GM21390 (cell line): ENCODE data around the gene FAM228A.
"Not testable (repeated sequence)": the region's sequence is repeated elsewhere in the genome, so short reads cannot be mapped to it uniquely, and the experiment has no call there.

Experiments
- ATAC-seq: cut with Tn5 transposase; IDR thresholded peaks from one replicate; pipeline ENCODE4 v1.9.1; 2021; ENCODE audit not compliant: unreplicated experiment

The FAM228A gene

GRCh38 chr2:24174851-24175277, at the start of gene FAM228A:
TSS of gene FAM228A (plus strand) at chr2:24175053. CDS start at chr2:24175481, 428 bp downstream.
- no peak for ATAC-seq

GRCh38 chr2:24125956-24126355, 48.9 kb upstream of the FAM228A start:
- ATAC-seq = no peak

GRCh38 chr2:24132543-24132942, 42.3 kb upstream of the FAM228A start:
- no peak for ATAC-seq

GRCh38 chr2:24140305-24140704, 34.5 kb upstream of the FAM228A start:
- not testable (repeated sequence) for ATAC-seq

- no peak for ATAC-seq
These were observed 27.5 kb upstream of the FAM228A start for GRCh38 chr2:24147364-24147763.

- ATAC-seq = no peak
These were observed 22.2 kb upstream of the FAM228A start for GRCh38 chr2:24152413-24153197.

GRCh38 chr2:24153478-24153877, 21.4 kb upstream of the FAM228A start:
- no peak for ATAC-seq

GRCh38 chr2:24158131-24158530, 16.7 kb upstream of the FAM228A start:
- no peak for ATAC-seq

- ATAC-seq = no peak
These were observed 15.1 kb upstream of the FAM228A start for GRCh38 chr2:24159708-24160107.

- no peak for ATAC-seq
These were observed 14.1 kb upstream of the FAM228A start for GRCh38 chr2:24160761-24161160.

GRCh38 chr2:24162494-24162893, 12.4 kb upstream of the FAM228A start:
- ATAC-seq = no peak

- no peak for ATAC-seq
These were observed 11.7 kb upstream of the FAM228A start for GRCh38 chr2:24163186-24163585.

GRCh38 chr2:24163601-24164000, 11.3 kb upstream of the FAM228A start:
- no peak for ATAC-seq

GRCh38 chr2:24164416-24164973, 10.4 kb upstream of the FAM228A start:
- ATAC-seq = peak; percentile 66

GRCh38 chr2:24169023-24169422, 5.8 kb upstream of the FAM228A start:
- ATAC-seq = no peak

- ATAC-seq = no peak
These were observed 856 bp downstream of the FAM228A start for GRCh38 chr2:24175631-24176187.

- no peak for ATAC-seq
These were observed 1.5 kb downstream of the FAM228A start for GRCh38 chr2:24176326-24176725.

GRCh38 chr2:24179683-24180082, 4.8 kb downstream of the FAM228A start:
- ATAC-seq = no peak

GRCh38 chr2:24181849-24182248, 7.0 kb downstream of the FAM228A start:
- no peak for ATAC-seq

GRCh38 chr2:24182507-24182906, 7.7 kb downstream of the FAM228A start:
- ATAC-seq = no peak

- no peak for ATAC-seq
These were observed 8.7 kb downstream of the FAM228A start for GRCh38 chr2:24183366-24184069.

GRCh38 chr2:24189551-24189950, 14.7 kb downstream of the FAM228A start:
- no peak for ATAC-seq
